ENCODE data around the gene IDUA.

Gene IDUA

GRCh38 chr4:1013225-1014073, 26.6 kb downstream of the IDUA start:
- no peak for DNase-seq (ENCODE audit: low read depth, low spot score)
- peaks cover 5% of the 10 kb centered on the region; the same call in 1 of the 2 replicates for H3K4me1 ChIP-seq (ENCODE audit: control insufficient read depth, insufficient read depth, low read length)
- H3K27me3 ChIP-seq (ENCODE audit: control insufficient read depth, insufficient read depth, low read length), result peaks cover 16% of the 10 kb centered on the region
- H3K36me3 ChIP-seq (ENCODE audit: control insufficient read depth, insufficient read depth, low read length), result no peaks in the 10 kb centered on the region; the same call in 1 of the 2 replicates
- no peak overlapping the region for H3K27ac ChIP-seq (ENCODE audit: low read length)
- H3K9me3 ChIP-seq (ENCODE audit: control insufficient read depth, insufficient read depth, low read length), result no peaks in the 10 kb centered on the region
- H3K4me3 ChIP-seq (ENCODE audit: low read length), result no peak overlapping the region
- no CpG with 5 or more reads among the region's 43 CpGs for WGBS (ENCODE audit: insufficient coverage, insufficient read length)

DNA sequence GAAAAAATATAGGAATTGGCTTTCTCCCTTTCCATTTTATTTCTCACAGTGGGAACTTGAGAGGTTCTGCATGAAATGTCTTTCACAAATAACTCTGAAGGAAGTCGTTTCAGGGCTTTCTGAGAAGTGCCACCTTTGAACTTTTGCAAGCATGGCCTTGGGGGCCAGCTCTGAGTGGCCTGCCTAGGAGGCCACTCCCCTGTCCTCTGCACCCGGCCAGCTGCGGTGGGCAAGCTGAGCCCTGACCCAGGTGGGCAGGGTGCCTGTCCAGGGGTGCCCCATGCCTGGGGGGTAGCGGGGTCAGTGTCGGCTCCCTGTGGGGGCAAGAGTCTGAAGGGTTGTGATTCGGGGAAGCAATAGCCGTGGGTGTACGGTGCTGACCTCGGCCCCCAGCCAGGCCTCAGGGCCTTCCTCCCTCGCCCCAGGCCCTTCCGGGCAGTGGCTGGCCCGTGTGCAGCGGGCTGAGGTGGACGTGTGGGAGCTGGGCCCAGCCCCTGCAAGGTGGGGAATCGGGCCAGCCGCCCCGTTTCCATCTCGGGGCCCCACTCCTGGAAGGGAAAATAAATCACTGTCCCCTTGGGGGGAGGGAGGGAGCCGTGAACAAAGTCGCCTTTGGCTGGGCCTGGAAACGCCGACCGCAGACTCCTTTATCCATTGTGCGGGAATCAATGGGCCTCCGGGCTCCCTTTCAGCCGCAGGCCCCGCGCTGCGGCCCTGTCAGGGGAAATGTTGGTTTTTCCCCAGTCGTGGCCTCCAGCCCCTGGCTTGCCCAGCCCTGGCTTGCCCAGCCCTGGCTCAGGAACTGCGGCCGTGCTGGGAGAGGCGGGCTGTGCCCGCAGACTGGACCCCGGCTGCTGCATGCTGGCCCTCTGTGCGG, 27.7 kb downstream of the IDUA start:
- Histone ChIP-seq H3K4me1 (ENCODE audit: control insufficient read depth, insufficient read depth, low read length) (peaks cover 5% of the 10 kb centered on the region; the same call in 1 of the 2 replicates), H3K4me3 (ENCODE audit: low read length) (no peak overlapping the region), H3K27ac (ENCODE audit: low read length) (no peak overlapping the region), H3K36me3 (ENCODE audit: control insufficient read depth, insufficient read depth, low read length) (no peaks in the 10 kb centered on the region; the same call in 1 of the 2 replicates), H3K9me3 (ENCODE audit: control insufficient read depth, insufficient read depth, low read length) (no peaks in the 10 kb centered on the region), H3K27me3 (ENCODE audit: control insufficient read depth, insufficient read depth, low read length) (peaks cover 10% of the 10 kb centered on the region; the same call in 1 of the 2 replicates)
- DNase-seq (ENCODE audit: low read depth, low spot score), result no peak
- WGBS (ENCODE audit: insufficient coverage, insufficient read length), result no CpG with 5 or more reads among the region's 36 CpGs

DNA sequence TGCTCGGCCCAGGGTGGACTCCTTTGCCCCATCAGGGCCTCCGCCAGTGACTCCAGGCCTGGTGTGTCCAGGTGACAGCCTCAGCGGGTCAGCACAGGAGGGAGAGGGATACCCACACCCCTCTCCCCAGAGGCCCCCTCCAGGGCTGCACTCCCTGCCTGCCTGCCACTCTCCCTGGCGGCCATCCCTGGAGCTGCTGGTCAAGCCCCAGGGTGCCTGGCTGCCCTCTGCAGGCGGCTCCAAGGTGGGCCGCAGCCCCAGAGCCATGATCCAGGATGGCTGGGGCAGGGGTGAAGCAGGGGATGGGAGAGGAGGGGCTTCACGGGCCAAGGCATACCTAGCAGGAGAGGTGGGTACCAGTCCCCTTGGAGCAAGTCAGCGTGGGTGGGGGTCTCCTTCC, 28.3 kb downstream of the IDUA start:
- H3K9me3 ChIP-seq (ENCODE audit: control insufficient read depth, insufficient read depth, low read length), result no peaks in the 10 kb centered on the region
- H3K4me1 ChIP-seq (ENCODE audit: control insufficient read depth, insufficient read depth, low read length), result peaks cover 2% of the 10 kb centered on the region; the same call in 1 of the 2 replicates
- no peak for DNase-seq (ENCODE audit: low read depth, low spot score)
- H3K36me3 ChIP-seq (ENCODE audit: control insufficient read depth, insufficient read depth, low read length), result no peaks in the 10 kb centered on the region; the same call in 1 of the 2 replicates
- H3K27me3 ChIP-seq (ENCODE audit: control insufficient read depth, insufficient read depth, low read length), result peaks cover 6% of the 10 kb centered on the region; the same call in 1 of the 2 replicates
- H3K27ac ChIP-seq (ENCODE audit: low read length), result no peak overlapping the region
- no CpG with 5 or more reads among the region's 8 CpGs for WGBS (ENCODE audit: insufficient coverage, insufficient read length)
- no peak overlapping the region for H3K4me3 ChIP-seq (ENCODE audit: low read length)

GRCh38 chr4:1015746-1016145, 28.9 kb downstream of the IDUA start:
- DNase-seq (ENCODE audit: low read depth, low spot score), result no peak
- Histone ChIP-seq H3K27me3 (ENCODE audit: control insufficient read depth, insufficient read depth, low read length) (peaks cover under 1% of the 10 kb centered on the region; the same call in 1 of the 2 replicates), H3K4me3 (ENCODE audit: low read length) (no peak overlapping the region), H3K36me3 (ENCODE audit: control insufficient read depth, insufficient read depth, low read length) (no peaks in the 10 kb centered on the region; the same call in 1 of the 2 replicates), H3K27ac (ENCODE audit: low read length) (no peak overlapping the region), H3K9me3 (ENCODE audit: control insufficient read depth, insufficient read depth, low read length) (no peaks in the 10 kb centered on the region), H3K4me1 (ENCODE audit: control insufficient read depth, insufficient read depth, low read length) (peaks cover 1% of the 10 kb centered on the region; the same call in 1 of the 2 replicates)
- no CpG with 5 or more reads among the region's 10 CpGs for WGBS (ENCODE audit: insufficient coverage, insufficient read length)

DNA sequence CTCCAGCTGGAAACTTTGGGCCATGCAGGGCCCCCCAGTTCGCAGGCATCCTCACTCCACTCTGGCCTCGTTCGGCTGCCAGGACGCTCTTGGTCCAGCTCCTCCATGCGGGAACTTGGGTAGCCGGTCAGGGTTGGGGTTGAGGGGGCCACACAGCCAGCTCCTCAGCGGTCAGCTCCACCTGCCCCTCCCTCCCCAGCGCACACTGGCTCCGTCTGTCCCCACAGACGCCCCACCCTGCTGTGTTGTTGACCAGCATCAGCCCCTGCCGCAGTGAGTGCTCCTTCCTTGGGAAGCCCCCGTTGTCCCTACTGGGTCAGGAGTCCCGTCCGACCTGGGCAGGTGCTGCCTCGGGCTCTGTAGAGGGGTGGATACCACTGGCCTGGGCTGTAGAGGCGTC, 30.4 kb downstream of the IDUA start:
- H3K27ac ChIP-seq (ENCODE audit: low read length), result no peak overlapping the region
- H3K36me3 ChIP-seq (ENCODE audit: control insufficient read depth, insufficient read depth, low read length), result no peaks in the 10 kb centered on the region; the same call in 1 of the 2 replicates
- H3K4me3 ChIP-seq (ENCODE audit: low read length), result no peak overlapping the region
- H3K9me3 ChIP-seq (ENCODE audit: control insufficient read depth, insufficient read depth, low read length), result no peaks in the 10 kb centered on the region
- DNase-seq (ENCODE audit: low read depth, low spot score), result no peak
- H3K27me3 ChIP-seq (ENCODE audit: control insufficient read depth, insufficient read depth, low read length), result no peaks in the 10 kb centered on the region
- WGBS (ENCODE audit: insufficient coverage, insufficient read length), result no CpG with 5 or more reads among the region's 16 CpGs
- peaks cover 1% of the 10 kb centered on the region; the same call in 1 of the 2 replicates for H3K4me1 ChIP-seq (ENCODE audit: control insufficient read depth, insufficient read depth, low read length)

DNA sequence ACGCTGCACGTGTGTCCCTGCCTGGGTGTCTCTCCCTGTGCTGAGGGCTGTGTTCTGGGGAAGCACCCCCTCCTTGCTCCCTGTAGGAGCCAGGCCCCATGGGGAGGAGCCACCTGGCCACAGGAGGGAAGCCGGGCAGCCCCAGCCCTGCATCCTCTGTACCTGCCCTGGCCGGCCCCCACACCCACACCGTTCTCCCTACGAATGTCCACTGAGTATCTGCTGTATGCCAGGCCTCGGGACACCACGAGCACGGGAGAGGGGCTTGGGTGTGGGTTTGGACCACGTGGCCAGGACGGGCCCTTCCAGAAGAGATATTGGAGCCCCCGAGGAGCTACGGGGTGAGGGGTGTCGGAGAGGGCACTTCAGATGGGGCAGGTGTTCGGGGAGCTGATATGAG, 30.9 kb downstream of the IDUA start:
- no peak overlapping the region for H3K4me3 ChIP-seq (ENCODE audit: low read length)
- no peak for DNase-seq (ENCODE audit: low read depth, low spot score)
- no peaks in the 10 kb centered on the region; the same call in 1 of the 2 replicates for H3K36me3 ChIP-seq (ENCODE audit: control insufficient read depth, insufficient read depth, low read length)
- H3K9me3 ChIP-seq (ENCODE audit: control insufficient read depth, insufficient read depth, low read length), result no peaks in the 10 kb centered on the region
- WGBS (ENCODE audit: insufficient coverage, insufficient read length), result no CpG with 5 or more reads among the region's 15 CpGs
- no peak overlapping the region for H3K27ac ChIP-seq (ENCODE audit: low read length)
- H3K4me1 ChIP-seq (ENCODE audit: control insufficient read depth, insufficient read depth, low read length), result peaks cover 1% of the 10 kb centered on the region; the same call in 1 of the 2 replicates
- no peaks in the 10 kb centered on the region for H3K27me3 ChIP-seq (ENCODE audit: control insufficient read depth, insufficient read depth, low read length)

GRCh38 chr4:1018147-1019020, 31.5 kb downstream of the IDUA start:
- H3K4me1 ChIP-seq (ENCODE audit: control insufficient read depth, insufficient read depth, low read length), result peaks cover 1% of the 10 kb centered on the region; the same call in 1 of the 2 replicates
- no peaks in the 10 kb centered on the region for H3K27me3 ChIP-seq (ENCODE audit: control insufficient read depth, insufficient read depth, low read length)
- no peaks in the 10 kb centered on the region; the same call in 1 of the 2 replicates for H3K36me3 ChIP-seq (ENCODE audit: control insufficient read depth, insufficient read depth, low read length)
- H3K9me3 ChIP-seq (ENCODE audit: control insufficient read depth, insufficient read depth, low read length), result no peaks in the 10 kb centered on the region
- no peak overlapping the region for H3K4me3 ChIP-seq (ENCODE audit: low read length)
- WGBS (ENCODE audit: insufficient coverage, insufficient read length), result no CpG with 5 or more reads among the region's 29 CpGs
- H3K27ac ChIP-seq (ENCODE audit: low read length), result no peak overlapping the region
- DNase-seq (ENCODE audit: low read depth, low spot score), result no peak

GRCh38 chr4:1019320-1019719, 32.5 kb downstream of the IDUA start:
- Histone ChIP-seq H3K27ac (ENCODE audit: low read length) (no peak overlapping the region), H3K36me3 (ENCODE audit: control insufficient read depth, insufficient read depth, low read length) (peaks cover under 1% of the 10 kb centered on the region; the same call in 1 of the 2 replicates)

DNA sequence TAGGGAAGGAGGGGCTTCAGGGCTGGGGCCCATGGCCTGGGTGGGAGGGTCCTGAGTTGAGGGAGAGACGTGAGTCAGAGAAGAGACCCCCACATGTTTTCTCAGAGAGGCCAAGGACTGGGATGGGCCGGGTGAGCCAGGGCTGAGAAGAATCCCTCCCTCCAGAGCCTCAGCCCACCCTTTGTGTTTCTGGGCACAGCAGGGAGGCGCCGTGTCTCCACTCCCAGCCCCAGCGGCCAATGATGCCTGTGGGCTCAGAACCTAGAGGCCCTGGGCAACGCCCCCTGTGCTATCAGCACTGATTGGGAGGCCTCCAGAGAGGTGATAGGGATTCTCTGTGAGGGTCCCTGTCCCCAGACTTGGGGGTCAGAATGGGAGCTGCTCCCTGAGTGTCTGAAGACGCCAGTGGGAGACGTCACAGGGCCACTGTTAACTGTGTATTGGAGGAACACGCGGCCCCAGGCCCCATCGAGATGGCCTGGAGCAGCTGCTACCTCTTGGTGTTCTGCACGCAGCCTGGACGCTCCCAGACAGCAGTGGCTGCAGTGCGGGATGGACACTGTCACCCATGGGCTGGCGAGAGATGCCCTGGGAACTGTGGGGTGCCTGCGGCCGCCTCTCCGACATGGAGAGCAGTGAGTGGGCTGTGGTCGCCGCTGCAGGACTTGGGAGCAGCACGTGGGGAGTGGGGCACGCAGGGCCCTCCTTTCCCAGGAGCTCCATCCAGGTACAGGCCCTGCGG, 33.1 kb downstream of the IDUA start:
- Histone ChIP-seq H3K4me3 (ENCODE audit: low read length) (no peak overlapping the region), H3K27me3 (ENCODE audit: control insufficient read depth, insufficient read depth, low read length) (no peaks in the 10 kb centered on the region), H3K9me3 (ENCODE audit: control insufficient read depth, insufficient read depth, low read length) (no peaks in the 10 kb centered on the region), H3K4me1 (ENCODE audit: control insufficient read depth, insufficient read depth, low read length) (peaks cover 1% of the 10 kb centered on the region; the same call in 1 of the 2 replicates), H3K27ac (ENCODE audit: low read length) (no peak overlapping the region), H3K36me3 (ENCODE audit: control insufficient read depth, insufficient read depth, low read length) (peaks cover 2% of the 10 kb centered on the region; the same call in 1 of the 2 replicates)
- no CpG with 5 or more reads among the region's 23 CpGs for WGBS (ENCODE audit: insufficient coverage, insufficient read length)
- DNase-seq (ENCODE audit: low read depth, low spot score), result no peak

More at GRCh38 chr4:1019320-1019719, 32.5 kb downstream of the IDUA start:
- WGBS (ENCODE audit: insufficient coverage, insufficient read length), result no CpG with 5 or more reads among the region's 9 CpGs
- Histone ChIP-seq H3K4me1 (ENCODE audit: control insufficient read depth, insufficient read depth, low read length) (peaks cover 1% of the 10 kb centered on the region; the same call in 1 of the 2 replicates), H3K4me3 (ENCODE audit: low read length) (no peak overlapping the region), H3K27me3 (ENCODE audit: control insufficient read depth, insufficient read depth, low read length) (no peaks in the 10 kb centered on the region), H3K9me3 (ENCODE audit: control insufficient read depth, insufficient read depth, low read length) (no peaks in the 10 kb centered on the region)
- no peak for DNase-seq (ENCODE audit: low read depth, low spot score)
